ENCODE results near the gene ZPBP2. TPM values are rescaled to one million over a fixed set of nuclear protein-coding genes. Genes with fewer than 3 reads are reported as not detected.

The ZPBP2 gene
- polyA plus RNA-seq, 1 donor from 2014 or later, result not detected

GRCh38 chr17:39841134-39841683 is 26.8 kb upstream of the ZPBP2 start:
- Histone ChIP-seq H3K9me3 (ENCODE audit: low read length) (no peaks in the 10 kb centered on the region), H3K27me3 (ENCODE audit: insufficient read depth, low read depth, low read length) (no peaks in the 10 kb centered on the region), H3K79me2 (replicated peaks; ENCODE audit: insufficient read depth, low read length) (no peaks in the 10 kb centered on the region), H3F3A (ENCODE audit: insufficient read depth, low read length, poor library complexity, severe bottlenecking) (no peaks in the 10 kb centered on the region), H4K20me1 (ENCODE audit: insufficient read depth) (no peaks in the 10 kb centered on the region), H3K4me2 (ENCODE audit: low read length) (no peak overlapping the region), H3K36me3 (ENCODE audit: insufficient read depth, low read length) (no peaks in the 10 kb centered on the region), H3K27ac (ENCODE audit: low read length) (no peak overlapping the region), H3K9me2 (ENCODE audit: insufficient read depth, low read length) (no peaks in the 10 kb centered on the region), H3K4me3 (ENCODE audit: low read length) (no peak overlapping the region), H3K9ac (ENCODE audit: low read length) (no peak overlapping the region), H2AFZ (ENCODE audit: low read depth, low read length) (no peak overlapping the region)
- TF ChIP-seq, protein P1, sequence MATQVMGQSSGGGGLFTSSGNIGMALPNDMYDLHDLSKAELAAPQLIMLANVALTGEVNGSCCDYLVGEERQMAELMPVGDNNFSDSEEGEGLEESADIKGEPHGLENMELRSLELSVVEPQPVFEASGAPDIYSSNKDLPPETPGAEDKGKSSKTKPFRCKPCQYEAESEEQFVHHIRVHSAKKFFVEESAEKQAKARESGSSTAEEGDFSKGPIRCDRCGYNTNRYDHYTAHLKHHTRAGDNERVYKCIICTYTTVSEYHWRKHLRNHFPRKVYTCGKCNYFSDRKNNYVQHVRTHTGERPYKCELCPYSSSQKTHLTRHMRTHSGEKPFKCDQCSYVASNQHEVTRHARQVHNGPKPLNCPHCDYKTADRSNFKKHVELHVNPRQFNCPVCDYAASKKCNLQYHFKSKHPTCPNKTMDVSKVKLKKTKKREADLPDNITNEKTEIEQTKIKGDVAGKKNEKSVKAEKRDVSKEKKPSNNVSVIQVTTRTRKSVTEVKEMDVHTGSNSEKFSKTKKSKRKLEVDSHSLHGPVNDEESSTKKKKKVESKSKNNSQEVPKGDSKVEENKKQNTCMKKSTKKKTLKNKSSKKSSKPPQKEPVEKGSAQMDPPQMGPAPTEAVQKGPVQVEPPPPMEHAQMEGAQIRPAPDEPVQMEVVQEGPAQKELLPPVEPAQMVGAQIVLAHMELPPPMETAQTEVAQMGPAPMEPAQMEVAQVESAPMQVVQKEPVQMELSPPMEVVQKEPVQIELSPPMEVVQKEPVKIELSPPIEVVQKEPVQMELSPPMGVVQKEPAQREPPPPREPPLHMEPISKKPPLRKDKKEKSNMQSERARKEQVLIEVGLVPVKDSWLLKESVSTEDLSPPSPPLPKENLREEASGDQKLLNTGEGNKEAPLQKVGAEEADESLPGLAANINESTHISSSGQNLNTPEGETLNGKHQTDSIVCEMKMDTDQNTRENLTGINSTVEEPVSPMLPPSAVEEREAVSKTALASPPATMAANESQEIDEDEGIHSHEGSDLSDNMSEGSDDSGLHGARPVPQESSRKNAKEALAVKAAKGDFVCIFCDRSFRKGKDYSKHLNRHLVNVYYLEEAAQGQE (IDR thresholded peaks at IDR 0.05; ENCODE audit: borderline replicate concordance), result no peak
- no peak for TF ChIP-seq RAD21 (conservative IDR thresholded peaks at IDR 0.05)
- no peak for TF ChIP-seq POLR2AphosphoS5 (IDR thresholded peaks at IDR 0.05)
- no peak for TF ChIP-seq EP300 (conservative IDR thresholded peaks at IDR 0.05; ENCODE audit: poor library complexity, severe bottlenecking)
- TF ChIP-seq SMC3 (conservative IDR thresholded peaks at IDR 0.05; ENCODE audit: poor library complexity), result no peak
- no peak for TF ChIP-seq MXI1 (conservative IDR thresholded peaks at IDR 0.05; ENCODE audit: poor library complexity, severe bottlenecking)
- no peak for TF ChIP-seq TAF1 (IDR thresholded peaks at IDR 0.05; ENCODE audit: low read depth)
- TF ChIP-seq EZH2 (IDR thresholded peaks at IDR 0.05; ENCODE audit: borderline replicate concordance, insufficient read depth, low read length, poor library complexity, severe bottlenecking), result no peak
- TF ChIP-seq CTCF (IDR thresholded peaks at IDR 0.05; ENCODE audit: poor library complexity, severe bottlenecking), result no peak

DNA sequence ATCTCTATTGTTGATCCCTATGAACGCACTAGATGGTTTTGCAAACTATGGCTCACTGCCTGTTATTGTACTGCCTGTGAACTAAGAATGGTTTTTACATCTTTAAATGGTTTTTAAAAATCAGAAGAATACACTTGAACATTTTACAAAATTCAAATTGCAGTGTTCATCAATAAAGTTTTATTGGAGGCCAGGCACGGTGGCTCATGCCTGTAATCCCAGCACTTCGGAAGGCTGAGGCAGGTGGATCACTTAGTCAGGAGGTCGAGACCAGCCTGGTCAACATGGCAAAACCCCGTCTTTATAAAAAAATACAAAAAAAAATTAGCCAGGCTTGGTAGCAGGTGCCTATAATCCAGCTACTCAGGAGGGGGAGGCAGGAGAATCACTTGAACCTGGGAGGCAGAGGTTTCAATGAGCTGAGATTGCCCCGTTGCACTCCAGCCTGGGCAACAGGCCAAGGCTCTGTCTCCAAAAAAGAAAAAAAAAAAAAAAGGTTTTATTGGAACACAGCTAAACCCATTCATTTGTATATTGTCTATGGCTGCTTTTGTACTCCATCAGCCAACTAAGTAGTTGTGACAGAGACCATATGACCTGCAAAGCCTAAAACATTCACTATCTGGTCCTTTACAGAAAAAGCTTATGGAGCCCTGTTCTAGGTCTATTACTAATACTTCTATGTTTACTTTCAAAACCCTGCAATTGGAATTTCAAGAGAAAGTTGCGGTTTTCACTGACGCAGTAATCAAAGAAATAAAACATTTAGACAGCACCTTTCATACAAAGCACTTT is 22.8 kb upstream of the ZPBP2 start:
- Histone ChIP-seq H3K27ac (ENCODE audit: low read length) (no peak overlapping the region), H3K4me2 (ENCODE audit: low read length) (no peak overlapping the region), H3K4me3 (ENCODE audit: low read length) (no peak overlapping the region), H3K9ac (ENCODE audit: low read length) (no peak overlapping the region), H3K9me3 (ENCODE audit: low read length) (no peaks in the 10 kb centered on the region), H3K79me2 (replicated peaks; ENCODE audit: insufficient read depth, low read length) (no peaks in the 10 kb centered on the region), H4K20me1 (ENCODE audit: insufficient read depth) (no peaks in the 10 kb centered on the region), H3K9me2 (ENCODE audit: insufficient read depth, low read length) (no peaks in the 10 kb centered on the region), H3K27me3 (ENCODE audit: insufficient read depth, low read depth, low read length) (no peaks in the 10 kb centered on the region), H3F3A (ENCODE audit: insufficient read depth, low read length, poor library complexity, severe bottlenecking) (no peaks in the 10 kb centered on the region), H2AFZ (ENCODE audit: low read depth, low read length) (no peak overlapping the region), H3K36me3 (ENCODE audit: insufficient read depth, low read length) (no peaks in the 10 kb centered on the region)
- TF ChIP-seq, protein P1 (IDR thresholded peaks at IDR 0.05; ENCODE audit: borderline replicate concordance), result no peak
- TF ChIP-seq RAD21 (conservative IDR thresholded peaks at IDR 0.05) (no peak), SMC3 (conservative IDR thresholded peaks at IDR 0.05; ENCODE audit: poor library complexity) (no peak), POLR2AphosphoS5 (IDR thresholded peaks at IDR 0.05) (no peak), CTCF (IDR thresholded peaks at IDR 0.05; ENCODE audit: poor library complexity, severe bottlenecking) (no peak), EZH2 (IDR thresholded peaks at IDR 0.05; ENCODE audit: borderline replicate concordance, insufficient read depth, low read length, poor library complexity, severe bottlenecking) (no peak), MXI1 (conservative IDR thresholded peaks at IDR 0.05; ENCODE audit: poor library complexity, severe bottlenecking) (no peak), TAF1 (IDR thresholded peaks at IDR 0.05; ENCODE audit: low read depth) (no peak), EP300 (conservative IDR thresholded peaks at IDR 0.05; ENCODE audit: poor library complexity, severe bottlenecking) (no peak)

Measured in neural cell (in vitro differentiated cells).